WI38 (cell line): Measurements from ENCODE around the gene HM13.

ENCODE experiments used
- H3K4me3 ChIP-seq: 2 replicates; pipeline ENCODE4 v1.5.1; 2011; ENCODE audit warnings: low read depth, mild to moderate bottlenecking, control low read depth, low read length
- TF ChIP-seq, protein P1 (sequence below): IDR thresholded peaks from 2 replicates; pipeline ENCODE4 v1.5.1; 2012; ENCODE audit warnings: low read depth, mild to moderate bottlenecking, control low read depth, low read length

HM13 gene

DNA sequence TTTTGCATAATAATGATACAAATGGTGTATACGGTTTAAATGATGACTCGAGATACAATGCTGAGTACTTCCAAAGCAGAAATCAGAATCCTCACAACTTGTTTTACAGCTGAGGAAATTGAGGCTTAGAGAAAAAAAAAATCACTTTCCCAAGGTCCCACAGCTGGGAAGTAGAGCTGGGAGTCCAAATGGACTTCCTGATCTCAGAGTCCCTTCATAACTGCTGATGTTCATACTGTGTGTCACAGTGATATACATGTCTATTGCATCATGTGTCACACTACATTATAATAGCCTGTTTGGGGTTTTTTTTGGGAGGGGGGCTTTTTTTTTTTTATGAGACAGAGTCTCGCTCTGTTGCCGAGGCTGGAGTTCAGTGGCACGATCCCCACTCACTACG is 8.5 kb downstream of the HM13 start:
- no peak overlapping the region for H3K4me3 ChIP-seq
- TF ChIP-seq, protein P1, sequence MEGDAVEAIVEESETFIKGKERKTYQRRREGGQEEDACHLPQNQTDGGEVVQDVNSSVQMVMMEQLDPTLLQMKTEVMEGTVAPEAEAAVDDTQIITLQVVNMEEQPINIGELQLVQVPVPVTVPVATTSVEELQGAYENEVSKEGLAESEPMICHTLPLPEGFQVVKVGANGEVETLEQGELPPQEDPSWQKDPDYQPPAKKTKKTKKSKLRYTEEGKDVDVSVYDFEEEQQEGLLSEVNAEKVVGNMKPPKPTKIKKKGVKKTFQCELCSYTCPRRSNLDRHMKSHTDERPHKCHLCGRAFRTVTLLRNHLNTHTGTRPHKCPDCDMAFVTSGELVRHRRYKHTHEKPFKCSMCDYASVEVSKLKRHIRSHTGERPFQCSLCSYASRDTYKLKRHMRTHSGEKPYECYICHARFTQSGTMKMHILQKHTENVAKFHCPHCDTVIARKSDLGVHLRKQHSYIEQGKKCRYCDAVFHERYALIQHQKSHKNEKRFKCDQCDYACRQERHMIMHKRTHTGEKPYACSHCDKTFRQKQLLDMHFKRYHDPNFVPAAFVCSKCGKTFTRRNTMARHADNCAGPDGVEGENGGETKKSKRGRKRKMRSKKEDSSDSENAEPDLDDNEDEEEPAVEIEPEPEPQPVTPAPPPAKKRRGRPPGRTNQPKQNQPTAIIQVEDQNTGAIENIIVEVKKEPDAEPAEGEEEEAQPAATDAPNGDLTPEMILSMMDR = no peak

DNA sequence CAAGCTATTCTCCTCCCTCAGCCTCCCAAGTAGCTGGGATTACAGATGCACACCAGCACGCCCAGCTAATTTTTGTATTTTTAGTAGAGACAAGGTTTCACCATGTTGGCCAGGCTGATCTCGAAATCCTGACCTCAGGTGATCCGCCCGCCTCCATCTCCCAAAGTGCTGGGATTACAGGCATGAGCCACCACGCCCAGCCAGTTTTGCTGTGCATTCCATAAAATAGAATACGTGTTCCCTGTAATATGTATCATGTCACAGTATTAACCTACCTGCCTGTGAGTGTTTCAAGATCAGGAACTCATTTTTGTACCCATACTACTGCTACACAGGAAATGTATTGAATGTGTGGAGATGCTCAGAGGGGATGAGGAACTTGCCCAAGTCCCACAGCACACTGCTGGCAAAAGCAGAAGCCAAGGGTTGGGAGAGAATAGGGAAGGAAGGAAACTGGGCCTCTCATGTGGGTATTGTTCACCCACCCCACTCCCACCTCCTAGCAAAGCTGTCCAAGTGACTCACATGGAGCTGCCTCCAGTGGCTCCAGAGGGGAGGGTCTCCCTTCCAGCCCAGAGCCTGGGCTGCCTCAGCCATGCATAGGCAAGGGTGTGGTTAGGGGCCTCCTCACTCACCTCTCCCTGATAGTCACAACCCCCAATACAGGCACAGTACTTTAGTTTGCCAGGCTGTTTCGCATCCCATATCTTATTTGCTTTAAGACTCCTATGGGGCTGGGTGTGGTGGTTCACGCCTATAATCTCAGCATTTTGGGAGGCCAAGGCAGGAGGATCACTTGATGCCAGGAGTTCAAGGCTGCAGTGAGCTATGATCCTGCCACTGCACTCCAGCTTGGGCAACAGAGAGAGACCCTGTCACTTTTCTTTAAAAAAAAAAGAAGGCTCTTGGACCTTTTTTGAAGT is 9.4 kb downstream of the HM13 start:
- no peak overlapping the region for H3K4me3 ChIP-seq
- TF ChIP-seq, protein P1 = no peak

DNA sequence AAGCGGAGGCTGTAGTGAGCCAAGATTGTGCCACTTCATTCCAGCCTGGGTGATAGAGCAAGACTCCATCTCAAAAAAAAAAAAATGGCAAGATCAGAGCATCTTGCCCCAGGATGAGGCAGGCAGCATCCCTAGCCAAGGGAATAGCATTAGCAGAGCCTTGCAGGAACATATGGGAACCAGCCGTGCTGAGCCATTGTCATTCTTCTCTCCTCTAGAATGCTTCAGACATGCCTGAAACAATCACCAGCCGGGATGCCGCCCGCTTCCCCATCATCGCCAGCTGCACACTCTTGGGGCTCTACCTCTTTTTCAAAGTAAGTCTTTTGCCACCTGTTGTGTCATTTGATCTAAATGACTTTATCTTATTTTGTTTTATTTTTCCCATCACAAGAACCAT is 13.0 kb downstream of the HM13 start:
- no peak overlapping the region for H3K4me3 ChIP-seq
- TF ChIP-seq, protein P1 = no peak

DNA sequence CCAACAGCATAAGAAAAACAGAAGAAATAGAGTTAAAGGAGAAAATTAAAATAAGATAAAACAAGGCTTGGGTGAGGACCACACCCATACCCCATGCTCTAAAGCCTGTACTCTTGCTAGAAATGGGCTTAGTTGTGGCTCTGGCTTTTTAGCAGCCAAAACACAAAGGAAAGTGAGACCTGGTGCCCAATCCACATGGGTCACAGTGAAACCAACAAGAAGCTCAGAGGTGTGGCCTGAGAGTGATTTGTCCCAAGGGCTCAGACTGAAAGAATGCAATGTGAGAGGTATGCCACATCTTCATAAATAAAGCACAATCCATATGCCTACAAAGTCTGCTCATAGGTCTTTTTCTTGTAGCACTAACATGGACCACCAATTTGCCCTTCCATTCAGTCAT is 21.1 kb downstream of the HM13 start:
- TF ChIP-seq, protein P1 = no peak
- H3K4me3 ChIP-seq = no peak overlapping the region

DNA sequence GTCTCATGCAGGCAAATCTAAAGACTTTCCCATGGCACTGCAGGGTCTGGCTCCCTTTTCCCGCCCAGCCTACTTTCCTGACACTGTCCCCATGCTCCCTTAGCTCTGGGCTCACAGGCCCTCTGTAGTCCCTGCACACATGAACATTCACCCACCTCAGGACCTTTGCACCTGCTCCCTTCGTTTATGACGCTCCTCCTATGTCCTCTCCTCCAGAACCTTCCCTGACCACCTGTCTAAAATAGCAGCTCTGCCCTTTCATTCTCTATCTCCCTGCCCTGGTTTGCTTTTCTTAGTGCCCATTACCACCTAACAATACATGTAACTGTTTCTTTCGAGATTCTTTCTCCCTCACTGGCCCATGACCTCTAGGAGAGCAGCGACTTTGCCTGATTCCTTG is 22.3 kb downstream of the HM13 start:
- TF ChIP-seq, protein P1 = no peak
- no peak overlapping the region for H3K4me3 ChIP-seq

DNA sequence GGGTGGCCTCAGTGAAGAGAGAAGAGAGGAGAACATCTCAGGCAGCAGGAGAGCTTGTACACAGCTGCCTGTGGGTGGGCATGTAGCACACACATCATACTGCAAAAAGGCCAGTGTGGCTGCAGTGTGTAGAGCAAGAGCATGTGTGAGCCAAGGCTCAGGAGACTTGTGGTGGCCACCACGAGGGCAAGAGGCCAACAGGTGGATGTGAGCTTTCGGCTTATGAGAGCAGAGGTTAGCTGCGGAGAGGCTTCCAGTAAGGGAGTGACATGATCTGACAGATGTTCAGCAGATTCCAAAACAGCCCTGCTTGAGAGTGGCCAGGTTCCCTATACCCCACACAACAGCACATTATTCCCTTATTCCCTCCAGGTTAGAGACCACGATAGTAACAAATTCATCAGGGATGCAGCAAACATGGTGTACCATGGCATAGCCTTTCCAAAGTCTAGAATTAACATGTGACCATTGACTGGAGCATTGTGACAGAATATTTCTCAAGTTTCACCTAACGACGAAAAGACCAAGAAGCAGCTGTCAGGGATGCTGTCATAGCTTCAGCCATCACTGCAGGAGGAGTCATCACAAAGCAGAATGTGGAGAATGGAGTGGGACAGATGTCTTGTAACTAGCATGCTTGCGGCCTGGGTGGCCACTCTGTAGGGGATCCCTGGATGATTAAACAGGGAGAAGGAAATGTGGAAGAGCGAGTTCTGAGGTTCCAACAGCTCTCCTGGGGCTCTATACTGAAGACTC is 23.1 kb downstream of the HM13 start:
- TF ChIP-seq, protein P1 = no peak
- H3K4me3 ChIP-seq = no peak overlapping the region

DNA sequence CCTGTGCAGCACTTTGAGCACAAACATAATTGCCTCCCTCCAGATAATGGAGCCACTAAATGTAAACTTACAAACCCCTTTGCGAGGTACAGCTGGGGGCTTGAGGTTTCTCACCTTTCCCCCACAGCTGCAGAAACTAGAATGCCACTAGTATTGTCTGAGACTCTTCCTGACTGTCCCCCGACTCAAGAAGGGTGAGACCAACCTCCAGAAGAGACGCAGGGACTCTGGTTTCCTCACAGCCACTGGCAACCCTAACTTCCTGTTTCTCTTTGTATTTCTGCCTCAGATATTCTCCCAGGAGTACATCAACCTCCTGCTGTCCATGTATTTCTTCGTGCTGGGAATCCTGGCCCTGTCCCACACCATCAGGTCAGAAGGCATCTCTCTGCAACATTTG is 23.6 kb downstream of the HM13 start:
- H3K4me3 ChIP-seq = no peak overlapping the region
- TF ChIP-seq, protein P1 = no peak
